ENCODE measurements around the gene ADGRF4. TPM values are rescaled to one million over a fixed set of nuclear protein-coding genes. Genes with fewer than 3 reads are reported as not detected.

ADGRF4 gene
- polyA plus RNA-seq, 1 donor from 2014 or later = not detected

- Histone ChIP-seq H2AFZ (ENCODE audit: low read depth, low read length) (no peak overlapping the region), H3K27ac (ENCODE audit: low read length) (no peak overlapping the region), H3K36me3 (ENCODE audit: insufficient read depth, low read length) (no peaks in the 10 kb centered on the region), H3F3A (ENCODE audit: insufficient read depth, low read length, poor library complexity, severe bottlenecking) (no peaks in the 10 kb centered on the region), H3K79me2 (replicated peaks; ENCODE audit: insufficient read depth, low read length) (no peaks in the 10 kb centered on the region), H4K20me1 (ENCODE audit: insufficient read depth) (no peaks in the 10 kb centered on the region), H3K27me3 (ENCODE audit: insufficient read depth, low read depth, low read length) (no peaks in the 10 kb centered on the region), H3K9me3 (ENCODE audit: low read length) (no peaks in the 10 kb centered on the region), H3K9me2 (ENCODE audit: insufficient read depth, low read length) (no peaks in the 10 kb centered on the region), H3K4me3 (ENCODE audit: low read length) (no peak overlapping the region), H3K4me2 (ENCODE audit: low read length) (no peak overlapping the region), H3K9ac (ENCODE audit: low read length) (no peak overlapping the region)
- TF ChIP-seq MXI1 (conservative IDR thresholded peaks at IDR 0.05; ENCODE audit: poor library complexity, severe bottlenecking) (no peak), REST (IDR thresholded peaks at IDR 0.05; ENCODE audit: borderline replicate concordance) (no peak), EZH2 (IDR thresholded peaks at IDR 0.05; ENCODE audit: borderline replicate concordance, insufficient read depth, low read length, poor library complexity, severe bottlenecking) (no peak), EP300 (conservative IDR thresholded peaks at IDR 0.05; ENCODE audit: poor library complexity, severe bottlenecking) (no peak), CTCF (IDR thresholded peaks at IDR 0.05; ENCODE audit: poor library complexity, severe bottlenecking) (no peak), RAD21 (conservative IDR thresholded peaks at IDR 0.05) (no peak), TAF1 (IDR thresholded peaks at IDR 0.05; ENCODE audit: low read depth) (no peak), SMC3 (conservative IDR thresholded peaks at IDR 0.05; ENCODE audit: poor library complexity) (no peak), POLR2AphosphoS5 (IDR thresholded peaks at IDR 0.05) (no peak)
Observed at GRCh38 chr6:47678739-47679138, 19.6 kb upstream of the ADGRF4 start.

- no peak for TF ChIP-seq REST (IDR thresholded peaks at IDR 0.05; ENCODE audit: borderline replicate concordance)
- no peak for TF ChIP-seq EZH2 (IDR thresholded peaks at IDR 0.05; ENCODE audit: borderline replicate concordance, insufficient read depth, low read length, poor library complexity, severe bottlenecking)
- TF ChIP-seq SMC3 (conservative IDR thresholded peaks at IDR 0.05; ENCODE audit: poor library complexity) = no peak
- no peak for TF ChIP-seq POLR2AphosphoS5 (IDR thresholded peaks at IDR 0.05)
- no peak for TF ChIP-seq TAF1 (IDR thresholded peaks at IDR 0.05; ENCODE audit: low read depth)
- TF ChIP-seq EP300 (conservative IDR thresholded peaks at IDR 0.05; ENCODE audit: poor library complexity, severe bottlenecking) = no peak
- TF ChIP-seq CTCF (IDR thresholded peaks at IDR 0.05; ENCODE audit: poor library complexity, severe bottlenecking) = no peak
- TF ChIP-seq MXI1 (conservative IDR thresholded peaks at IDR 0.05; ENCODE audit: poor library complexity, severe bottlenecking) = no peak
- no peak for TF ChIP-seq RAD21 (conservative IDR thresholded peaks at IDR 0.05)
- no peak overlapping the region for H3K4me2 ChIP-seq (ENCODE audit: low read length)
Observed at GRCh38 chr6:47679322-47679906, 19.0 kb upstream of the ADGRF4 start.

More at GRCh38 chr6:47679322-47679906, 19.0 kb upstream of the ADGRF4 start:
- H3K27ac ChIP-seq (ENCODE audit: low read length) = no peak overlapping the region
- no peaks in the 10 kb centered on the region for H3K27me3 ChIP-seq (ENCODE audit: insufficient read depth, low read depth, low read length)
- no peak overlapping the region for H3K9ac ChIP-seq (ENCODE audit: low read length)
- no peak overlapping the region for H2AFZ ChIP-seq (ENCODE audit: low read depth, low read length)
- H3F3A ChIP-seq (ENCODE audit: insufficient read depth, low read length, poor library complexity, severe bottlenecking) = no peaks in the 10 kb centered on the region
- no peaks in the 10 kb centered on the region for H4K20me1 ChIP-seq (ENCODE audit: insufficient read depth)
- no peaks in the 10 kb centered on the region for H3K79me2 ChIP-seq (replicated peaks; ENCODE audit: insufficient read depth, low read length)
- H3K4me3 ChIP-seq (ENCODE audit: low read length) = no peak overlapping the region
- H3K36me3 ChIP-seq (ENCODE audit: insufficient read depth, low read length) = no peaks in the 10 kb centered on the region
- no peaks in the 10 kb centered on the region for H3K9me2 ChIP-seq (ENCODE audit: insufficient read depth, low read length)
- no peaks in the 10 kb centered on the region for H3K9me3 ChIP-seq (ENCODE audit: low read length)
